ENCODE results near the gene ITGAX. TPM values are rescaled to one million over a fixed set of nuclear protein-coding genes. Genes with fewer than 3 reads are reported as not detected.
A peak's percentile ranks its signal among the peaks of the same experiment; 100 is the strongest.
"Not testable (repeated sequence)": the region's sequence is repeated elsewhere in the genome, so short reads cannot be mapped to it uniquely, and the experiment has no call there.

Gene ITGAX
- total RNA-seq, result 1 to 10 TPM in 3 of 4 donors, not detected in 1; 1.2 to 3.8 (median 3.7) TPM

DNA sequence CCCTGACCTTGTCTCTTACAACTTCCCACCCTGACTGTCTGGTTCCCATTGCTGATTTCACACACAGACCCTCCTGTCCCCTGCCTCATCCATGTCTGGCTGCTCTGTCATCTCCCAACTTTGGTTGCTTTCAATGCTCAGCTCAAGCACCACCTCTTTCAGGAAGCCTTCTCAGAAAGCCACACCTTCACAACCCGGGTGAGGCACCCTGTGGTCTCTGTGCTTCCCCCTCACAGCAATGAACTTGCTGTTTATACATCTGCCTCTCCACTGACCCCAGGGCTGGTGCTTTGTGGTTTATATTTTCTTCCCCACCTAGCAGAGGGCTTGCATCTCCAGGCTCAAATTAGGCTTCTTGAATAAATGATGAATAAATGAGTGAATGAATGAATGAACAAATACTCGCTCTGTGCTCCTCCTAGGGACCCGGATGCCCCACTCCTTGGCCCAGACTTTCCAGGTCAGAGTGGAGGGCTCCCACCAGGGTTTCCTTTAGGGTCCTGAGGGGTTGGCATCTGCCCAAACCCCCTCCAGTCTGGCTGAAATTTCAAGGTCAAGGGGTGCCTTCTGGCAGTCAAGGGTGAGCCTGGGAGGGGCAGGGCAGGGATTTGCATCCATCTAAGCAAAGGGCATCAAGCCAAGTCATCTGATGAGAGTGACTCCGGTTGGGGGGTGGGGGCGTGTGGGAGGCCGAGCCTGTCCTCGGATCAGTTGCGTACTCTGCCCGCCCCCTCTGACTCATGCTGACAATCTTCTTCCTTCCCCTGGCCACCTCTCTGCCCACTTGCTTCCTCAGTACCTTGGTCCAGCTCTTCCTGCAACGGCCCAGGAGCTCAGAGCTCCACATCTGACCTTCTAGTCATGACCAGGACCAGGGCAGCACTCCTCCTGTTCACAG is at the start of gene ITGAX:
ITGAX (plus strand) TSS at position 783 of the 898 bp plus-strand sequence; CDS start at position 862, 79 bp downstream.
- H3K27me3 ChIP-seq, result no peaks in the 10 kb centered on the region
- intact Hi-C loops (cut with DNase I; ENCODE audit: low total_unique reads) (no loop called here), in situ Hi-C loops (cut with MboI; ENCODE audit: low pct_ligation_motif_present in 1 of 4, low pct_unique_long_range_greater_than_20kb in 1 of 4, low sequenced_read_pairs in 3 of 4) (no loop called here)
- peak within 1 kb of the TSS in 1 of 4 donors; percentile 4 for H3K4me3 ChIP-seq
- peak within 1 kb of the TSS in 1 of 4 donors; percentile 55 for H3K27ac ChIP-seq
- TF ChIP-seq EP300 (IDR thresholded peaks at IDR 0.05; ENCODE audit: low read depth), result no peak
- TF ChIP-seq POLR2AphosphoS5 (IDR thresholded peaks at IDR 0.05), result peak in 1 of 3 donors; percentile 31
- TF ChIP-seq POLR2A (IDR thresholded peaks at IDR 0.05), result no peak
- no peak for TF ChIP-seq CTCF (IDR thresholded peaks at IDR 0.05)
- H3K4me1 ChIP-seq, result no peaks in the 10 kb centered on the region
- 30 to 36% methylated on average over 2 to 10 of the region's 10 CpGs for WGBS, 2 donors (ENCODE audit: low coverage in 1 of 2)
- H3K36me3 ChIP-seq, result no peaks in the 10 kb centered on the region
- DNase-seq, result peak; percentile 52
- H3K9me3 ChIP-seq, result no peaks in the 10 kb centered on the region

DNA sequence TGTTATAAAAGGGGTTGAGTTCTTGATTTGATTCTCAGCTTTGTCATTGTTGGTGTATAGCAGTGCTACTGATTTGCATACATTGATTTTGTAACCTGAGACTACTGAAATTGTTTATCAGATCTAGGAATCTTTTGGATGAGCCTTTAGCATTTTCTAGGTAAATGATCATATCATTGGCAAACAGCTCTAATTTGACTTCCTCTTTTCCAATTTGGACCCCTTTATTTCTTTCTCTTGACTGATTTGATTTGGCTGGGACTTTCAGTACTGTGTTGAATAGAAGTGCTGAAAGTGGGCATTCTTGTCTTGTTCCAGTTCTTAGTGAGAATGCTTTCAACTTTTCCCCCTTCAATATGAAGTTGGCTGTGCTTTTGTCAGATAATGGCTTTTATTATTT is 49.8 kb upstream of the ITGAX start:
- peaks cover 14% of the 10 kb centered on the region for H3K27me3 ChIP-seq
- TF ChIP-seq EP300 (IDR thresholded peaks at IDR 0.05; ENCODE audit: low read depth) (no peak), CTCF (IDR thresholded peaks at IDR 0.05) (no peak), POLR2AphosphoS5 (IDR thresholded peaks at IDR 0.05) (no peak), POLR2A (IDR thresholded peaks at IDR 0.05) (no peak)
- H3K9me3 ChIP-seq, result peaks cover 0 to 2% of the 10 kb centered on the region in 2 donors
- no peak overlapping the region for H3K27ac ChIP-seq
- H3K4me3 ChIP-seq, result no peak overlapping the region
- intact Hi-C loops (cut with DNase I; ENCODE audit: low total_unique reads) (no loop called here), in situ Hi-C loops (cut with MboI; ENCODE audit: low pct_ligation_motif_present in 1 of 4, low pct_unique_long_range_greater_than_20kb in 1 of 4, low sequenced_read_pairs in 3 of 4) (no loop called here)
- H3K36me3 ChIP-seq, result no peaks in the 10 kb centered on the region
- H3K4me1 ChIP-seq, result no peaks in the 10 kb centered on the region
- no peak for DNase-seq

DNA sequence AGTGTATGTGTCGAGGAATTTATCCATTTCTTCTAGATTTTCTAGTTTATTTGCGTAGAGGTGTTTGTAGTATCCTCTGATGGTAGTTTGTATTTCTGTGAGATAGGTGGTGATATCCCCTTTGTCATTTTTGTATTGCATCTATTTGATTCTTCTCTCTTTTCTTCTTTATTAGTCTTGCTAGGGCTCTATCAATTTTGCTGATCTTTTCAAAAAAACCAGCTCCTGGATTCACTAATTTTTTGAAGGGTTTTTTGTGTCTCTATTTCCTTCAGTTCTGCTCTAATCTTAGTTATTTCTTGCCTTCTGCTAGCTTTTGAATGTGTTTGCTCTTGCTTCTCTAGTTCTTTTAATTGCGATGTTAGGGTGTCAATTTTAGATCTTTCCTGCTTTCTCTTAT is 46.6 kb upstream of the ITGAX start:
- H3K4me3 ChIP-seq; DNase-seq; H3K36me3 ChIP-seq; H3K27me3 ChIP-seq; H3K9me3 ChIP-seq; H3K4me1 ChIP-seq; H3K27ac ChIP-seq; intact Hi-C loops (cut with DNase I; ENCODE audit: low total_unique reads); in situ Hi-C loops (cut with MboI; ENCODE audit: low pct_ligation_motif_present in 1 of 4, low pct_unique_long_range_greater_than_20kb in 1 of 4, low sequenced_read_pairs in 3 of 4): not testable (repeated sequence)
- 94% methylated on average over 3 of the region's 3 CpGs; no CpG with 5 or more reads in 1 of the 2 donors for WGBS, 2 donors (ENCODE audit: low coverage in 1 of 2)

DNA sequence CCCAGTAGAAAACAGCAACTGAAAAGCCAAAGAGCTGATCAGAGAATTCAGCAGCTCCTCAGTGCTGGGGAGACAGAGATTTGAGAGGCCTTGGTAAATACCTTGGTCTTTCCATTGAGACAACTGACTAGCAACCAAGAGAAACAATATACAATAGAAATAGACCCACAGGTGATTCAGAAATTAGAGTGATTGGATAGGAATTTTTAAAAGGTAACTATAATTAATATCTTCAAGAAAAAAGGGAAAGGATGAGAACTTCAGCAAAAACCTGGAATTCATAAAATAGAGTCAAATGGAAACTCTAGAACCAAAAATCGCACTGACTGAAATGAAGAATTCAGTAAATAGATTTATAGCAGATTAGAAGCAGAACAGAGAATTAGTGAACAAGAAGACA is 32.5 kb upstream of the ITGAX start:
- H3K27me3 ChIP-seq, result no peaks in the 10 kb centered on the region
- intact Hi-C loops (cut with DNase I; ENCODE audit: low total_unique reads) (no loop called here), in situ Hi-C loops (cut with MboI; ENCODE audit: low pct_ligation_motif_present in 1 of 4, low pct_unique_long_range_greater_than_20kb in 1 of 4, low sequenced_read_pairs in 3 of 4) (no loop called here)
- no peak overlapping the region for H3K4me3 ChIP-seq
- no peaks in the 10 kb centered on the region for H3K36me3 ChIP-seq
- TF ChIP-seq POLR2AphosphoS5 (IDR thresholded peaks at IDR 0.05) (no peak), POLR2A (IDR thresholded peaks at IDR 0.05) (no peak), CTCF (IDR thresholded peaks at IDR 0.05) (no peak), EP300 (IDR thresholded peaks at IDR 0.05; ENCODE audit: low read depth) (no peak)
- no peak overlapping the region for H3K27ac ChIP-seq
- 88 to 100% methylated on average over 1 of the region's 1 CpG for WGBS, 2 donors (ENCODE audit: low coverage in 1 of 2)
- peaks cover 7 to 8% of the 10 kb centered on the region in 2 donors for H3K9me3 ChIP-seq
- H3K4me1 ChIP-seq, result no peaks in the 10 kb centered on the region
- no peak for DNase-seq
